Measurements from ENCODE around the gene RTEL1. TPM values are rescaled to one million over a fixed set of nuclear protein-coding genes. Genes with fewer than 3 reads are reported as not detected.

The RTEL1 gene
- polyA plus RNA-seq, 1 of the 3 experiments (the other 2 are of a cell fraction), result 9.9 TPM

- no peak for DNase-seq
- 75% methylated on average over 11 of the region's 20 CpGs for WGBS (ENCODE audit: low lambda C conversion rate)
Measured at GRCh38 chr20:63692436-63693082, 34.4 kb downstream of the RTEL1 start.

More at GRCh38 chr20:63692436-63693082, 34.4 kb downstream of the RTEL1 start:
- Histone ChIP-seq H4K20me1 (ENCODE audit: insufficient read depth) (no peaks in the 10 kb centered on the region), H3K4me1 (ENCODE audit: control insufficient read depth in 1 of 2, insufficient read depth in 2 of 2, low read depth in 1 of 2, low read length in 1 of 2) (peaks cover 0 to 17% of the 10 kb centered on the region in 2 experiments; a peak in 1 of 4 replicates), H3K4me3 (ENCODE audit: low read depth in 2 of 2, low read length in 1 of 2) (no peak overlapping the region), H3K27me3 (ENCODE audit: insufficient read depth) (no peaks in the 10 kb centered on the region), H3K4me2 (no peak overlapping the region), H3K9me2 (no peaks in the 10 kb centered on the region), H2AFZ (ENCODE audit: low read depth) (no peak overlapping the region), H3K9ac (no peak overlapping the region), H3K79me2 (ENCODE audit: insufficient read depth) (no peaks in the 10 kb centered on the region), H3K36me3 (replicated peaks in 1 of 2; ENCODE audit: control insufficient read depth in 1 of 2, insufficient read depth in 2 of 2, low read length in 1 of 2) (peaks cover 0 to 9% of the 10 kb centered on the region in 2 experiments), H3K27ac (ENCODE audit: low read depth in 2 of 2, low read length in 1 of 2) (no peak overlapping the region), H3F3A (replicated peaks; ENCODE audit: insufficient read depth) (no peaks in the 10 kb centered on the region), H3K9me3 (no peaks in the 10 kb centered on the region)
- TF ChIP-seq RFX5 (IDR thresholded peaks at IDR 0.05; ENCODE audit: low read length) (no peak), GABPA (IDR thresholded peaks at IDR 0.05; ENCODE audit: low read depth) (no peak), CHD2 (IDR thresholded peaks at IDR 0.05; ENCODE audit: low read length, partially characterized antibody) (no peak), USF2 (IDR thresholded peaks at IDR 0.05; ENCODE audit: borderline replicate concordance, low read depth, low read length) (no peak), NFIC (IDR thresholded peaks at IDR 0.05; ENCODE audit: borderline replicate concordance) (no peak), SIN3A (IDR thresholded peaks at IDR 0.05; ENCODE audit: borderline replicate concordance, low read depth, low read length) (no peak), TAF1 (IDR thresholded peaks at IDR 0.05; ENCODE audit: borderline replicate concordance, low read depth, low read length) (no peak), MAX (IDR thresholded peaks at IDR 0.05; ENCODE audit: low read depth) (no peak), RAD21 (IDR thresholded peaks at IDR 0.05; ENCODE audit: low read length) (no peak), CTCF (IDR thresholded peaks at IDR 0.05) (no peak), SMC3 (IDR thresholded peaks at IDR 0.05; ENCODE audit: low read depth, low read length) (no peak), FOXJ3 (CRISPR knock-in tag; IDR thresholded peaks at IDR 0.05) (no peak), MXI1 (IDR thresholded peaks at IDR 0.05; ENCODE audit: low read depth, low read length) (no peak)
- ChIA-PET POLR2A (no interaction called here), CTCF (no interaction called here)

Measured in SK-N-SH (cell line).